NCI-H146 treated with DMSO at 0.1 percent for 48 hours (cell line): ENCODE data around the gene PHF23.

Experiments used
- DNase-seq: peaks from one replicate; lab custom pipeline; 2025; ENCODE audit not compliant: unreplicated experiment; lab: John Stamatoyannopoulos, UW

PHF23 gene

DNA sequence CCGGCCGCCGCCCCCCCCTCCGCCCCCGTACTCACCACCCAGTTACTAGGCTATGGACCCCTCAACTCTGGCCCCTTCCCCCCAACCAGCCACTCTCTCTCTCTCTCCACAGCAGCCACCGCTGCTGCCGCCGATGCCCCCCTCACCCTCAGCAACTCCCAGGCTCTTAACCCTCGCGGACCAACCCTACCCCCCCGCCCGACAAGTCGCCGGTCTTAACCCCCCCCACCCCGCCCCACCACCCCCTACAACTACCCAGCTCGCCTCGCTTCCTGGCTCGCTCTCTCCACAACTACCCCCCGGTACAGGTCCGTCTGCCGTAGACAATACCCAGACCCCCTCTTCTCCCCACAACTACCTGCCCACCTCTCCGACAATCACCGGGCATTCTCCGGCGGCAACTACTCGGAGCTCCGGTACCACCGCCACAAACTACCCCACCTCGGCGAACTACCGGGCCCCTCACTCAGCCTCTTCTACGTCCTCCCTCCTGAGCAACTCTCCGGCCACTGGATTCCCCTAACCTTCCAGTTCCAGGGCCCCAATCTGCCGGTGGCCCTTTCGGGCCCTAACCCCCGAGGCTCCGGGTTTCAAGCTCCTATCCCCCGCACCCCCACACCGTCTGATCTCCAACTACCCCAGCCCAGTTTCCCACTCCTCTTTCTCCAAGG, 702 bp downstream of the PHF23 start:
- no peak for DNase-seq

DNA sequence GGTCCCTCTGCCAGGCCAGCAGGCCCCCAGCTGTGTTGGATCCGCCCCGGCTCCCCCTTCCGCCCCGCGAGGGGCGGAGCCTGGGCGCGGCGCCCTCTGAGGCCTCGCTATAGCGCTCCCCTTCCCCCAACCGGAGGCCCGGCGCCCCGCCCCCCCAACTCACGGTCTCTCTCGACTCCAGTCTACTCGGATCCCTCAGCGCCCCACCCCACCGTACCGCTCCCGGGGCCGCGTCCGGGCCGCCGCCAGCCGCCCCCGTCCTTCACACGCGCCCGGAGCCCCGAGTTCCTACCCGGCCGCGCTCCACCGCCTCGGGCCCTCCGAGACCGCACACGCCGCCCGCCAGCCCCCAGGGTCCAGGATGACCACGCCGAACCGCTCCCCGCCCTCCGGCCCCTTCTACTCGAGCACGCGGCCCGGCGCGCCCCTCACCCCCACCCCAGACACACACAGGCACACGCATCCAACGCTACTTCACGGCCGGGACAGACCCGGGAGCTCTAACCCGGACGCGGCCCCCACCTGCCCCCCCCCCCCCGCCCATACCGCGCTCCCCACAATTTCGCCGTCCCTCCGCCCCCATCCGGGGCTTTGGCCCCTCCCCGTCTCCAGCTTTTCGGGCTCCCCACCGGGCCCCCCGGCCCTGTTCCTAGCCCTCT, 1.4 kb downstream of the PHF23 start:
- DNase-seq = peak; percentile 16

- DNase-seq = no peak
These were observed 1.9 kb downstream of the PHF23 start for GRCh38 chr17:7237266-7237760.

DNA sequence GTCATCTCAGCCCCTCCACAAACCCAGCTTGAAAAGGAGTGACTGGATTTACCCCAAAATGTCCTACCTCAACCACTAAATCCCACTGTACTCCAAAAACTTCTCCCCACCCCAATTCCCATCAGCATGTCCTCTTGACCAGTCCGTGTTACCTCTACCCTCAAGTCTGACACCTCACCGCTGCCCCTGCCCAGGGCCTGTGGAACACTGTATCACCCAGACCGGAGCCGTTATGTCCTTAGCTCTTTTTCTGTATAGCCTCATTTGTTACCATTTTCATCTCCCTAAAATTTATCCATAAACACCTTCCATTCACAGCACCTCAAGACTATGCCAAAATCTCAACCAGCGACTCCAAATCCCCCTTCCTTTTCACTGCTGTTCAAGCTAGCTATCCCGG, 2.4 kb downstream of the PHF23 start:
- no peak for DNase-seq

- DNase-seq = no peak
These were observed 3.3 kb downstream of the PHF23 start for GRCh38 chr17:7235693-7236665.

DNA sequence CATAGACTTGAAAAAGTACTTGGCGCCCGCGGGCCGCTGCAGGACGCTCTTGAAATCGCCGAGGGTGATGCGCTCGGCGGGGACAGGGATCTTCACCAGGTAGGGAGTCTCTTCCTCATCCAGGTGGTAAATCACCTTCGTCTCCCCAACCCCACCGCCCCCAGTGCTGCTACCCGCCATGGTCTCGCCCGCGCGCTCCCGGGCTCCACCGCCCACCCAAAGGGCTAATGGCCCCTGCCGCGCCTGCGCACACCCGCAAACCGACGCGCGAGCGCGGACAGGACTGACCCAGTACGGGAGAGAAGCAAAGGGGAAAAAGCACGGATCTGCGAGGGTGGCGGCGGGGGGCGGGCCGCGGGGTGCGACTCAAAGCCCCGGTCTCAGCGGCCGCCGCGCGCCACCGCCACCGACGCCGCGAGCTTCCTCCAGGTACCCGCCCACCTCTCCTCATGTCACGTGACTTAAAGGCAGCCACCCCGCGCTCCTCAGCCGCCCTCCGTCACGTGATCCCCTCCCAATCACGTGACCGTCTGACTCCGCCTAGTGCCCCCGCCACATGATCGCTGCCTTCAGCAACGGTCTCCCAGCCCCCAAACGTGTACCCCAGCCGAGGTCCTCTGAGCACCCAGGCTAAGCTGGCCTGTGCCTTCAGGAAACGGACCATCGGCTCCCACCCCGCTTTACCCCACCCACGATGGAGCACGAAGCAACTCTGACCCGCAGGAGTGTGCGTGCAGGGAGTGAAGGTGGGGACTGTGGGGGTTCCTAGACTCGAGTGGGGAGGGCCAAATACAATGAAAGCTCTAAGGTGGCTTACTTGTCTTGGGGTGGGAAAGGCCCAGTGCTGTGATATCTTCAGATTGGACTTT, 4.9 kb downstream of the PHF23 start, which contains the start of gene DVL2:
Gene DVL2, minus strand, starts transcription at position 435 of the 869 bp plus-strand sequence. Its CDS starts 255 bp downstream, at position 180.
- DNase-seq = peak; percentile 91

DNA sequence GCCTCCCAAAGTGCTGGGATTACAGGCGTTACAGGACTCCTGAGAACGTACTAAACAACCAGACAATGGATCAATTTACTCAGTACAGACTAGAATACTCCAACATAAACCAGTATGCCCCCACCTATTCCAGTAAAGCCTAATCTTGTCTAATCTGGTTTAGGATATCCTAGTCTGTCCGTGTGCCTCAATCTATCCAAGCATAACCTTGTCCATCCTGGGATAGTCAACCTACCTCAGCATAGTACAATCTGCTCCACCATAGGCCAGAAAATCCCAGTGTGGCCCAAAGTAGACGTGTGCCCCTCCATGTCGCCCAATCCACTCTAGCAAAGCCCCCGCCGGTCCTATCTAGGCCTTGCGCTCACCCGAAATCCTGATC, 5.6 kb downstream of the PHF23 start:
- no peak for DNase-seq

- no peak for DNase-seq
These were observed 7.1 kb downstream of the PHF23 start for GRCh38 chr17:7232114-7232513.

DNA sequence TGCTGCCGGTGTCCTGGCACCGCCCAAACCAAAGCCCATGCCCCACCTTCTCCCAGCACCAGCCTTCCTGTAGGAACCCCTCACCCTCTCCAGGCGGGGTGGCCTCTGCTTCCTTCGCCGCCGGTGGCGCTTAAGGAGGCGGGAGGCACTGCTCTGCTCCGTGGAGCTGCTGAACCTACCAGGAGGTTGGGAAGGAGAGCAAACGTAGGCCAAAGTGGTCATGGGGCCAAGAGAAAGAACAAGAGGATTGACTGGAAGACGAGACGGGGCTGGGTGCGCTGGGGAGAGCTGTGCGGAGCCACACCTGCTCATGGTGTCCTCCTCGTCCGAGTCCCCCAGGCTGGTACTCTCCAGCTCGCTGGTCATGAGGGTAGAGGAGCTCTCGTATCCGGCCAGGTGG, 9.8 kb downstream of the PHF23 start:
- no peak for DNase-seq

DNA sequence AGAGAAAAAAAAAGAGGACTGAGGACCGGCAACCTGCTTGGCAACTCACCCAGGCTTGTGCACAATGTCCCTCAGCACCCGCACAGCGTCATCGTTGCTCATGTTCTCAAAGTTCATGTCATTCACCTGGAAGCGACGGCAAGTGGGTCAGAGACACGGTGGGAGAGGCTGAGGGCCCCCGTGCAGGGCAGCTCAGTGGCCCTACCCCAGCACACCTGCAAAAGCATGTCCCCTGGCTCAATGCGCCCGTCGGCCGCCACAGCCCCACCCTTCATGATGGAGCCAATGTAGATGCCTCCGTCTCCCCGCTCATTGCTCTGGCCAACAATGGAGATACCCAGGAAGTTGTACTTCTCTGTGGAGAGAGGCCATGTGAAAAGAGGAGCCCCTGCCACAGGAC, 10.3 kb downstream of the PHF23 start:
- no peak for DNase-seq

- no peak for DNase-seq
These were observed 12.2 kb downstream of the PHF23 start for GRCh38 chr17:7226721-7227710.

DNA sequence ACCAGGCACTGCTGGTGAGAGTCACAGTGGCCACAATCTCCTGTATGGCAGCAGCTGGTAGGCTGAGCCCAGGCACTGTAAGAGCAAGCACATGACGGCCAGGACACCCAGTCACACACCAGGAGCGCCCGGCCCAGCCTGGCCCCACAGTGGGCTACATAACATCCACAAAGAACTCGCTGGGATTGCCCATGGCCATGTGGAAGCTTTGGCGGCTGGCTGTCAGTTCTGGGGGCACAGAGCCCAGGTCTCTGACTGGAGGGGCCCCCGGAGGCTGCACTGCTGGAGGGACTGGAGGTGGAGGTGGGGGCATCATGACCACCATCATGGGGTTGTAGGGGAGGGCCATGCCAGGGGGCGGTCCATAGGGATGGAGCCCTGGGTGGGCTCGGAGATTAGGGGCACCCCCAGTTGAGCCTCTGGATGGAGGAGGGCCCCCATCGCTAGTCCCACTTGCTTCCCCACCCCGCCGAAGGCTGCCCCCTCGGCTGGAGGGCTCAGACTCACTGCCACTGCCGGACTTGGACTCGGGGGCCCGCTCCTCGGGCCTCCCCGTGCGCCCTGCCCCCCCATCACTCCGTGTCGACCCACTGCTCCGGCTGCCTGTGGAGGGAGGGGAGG, 13.4 kb downstream of the PHF23 start:
- DNase-seq = no peak

DNA sequence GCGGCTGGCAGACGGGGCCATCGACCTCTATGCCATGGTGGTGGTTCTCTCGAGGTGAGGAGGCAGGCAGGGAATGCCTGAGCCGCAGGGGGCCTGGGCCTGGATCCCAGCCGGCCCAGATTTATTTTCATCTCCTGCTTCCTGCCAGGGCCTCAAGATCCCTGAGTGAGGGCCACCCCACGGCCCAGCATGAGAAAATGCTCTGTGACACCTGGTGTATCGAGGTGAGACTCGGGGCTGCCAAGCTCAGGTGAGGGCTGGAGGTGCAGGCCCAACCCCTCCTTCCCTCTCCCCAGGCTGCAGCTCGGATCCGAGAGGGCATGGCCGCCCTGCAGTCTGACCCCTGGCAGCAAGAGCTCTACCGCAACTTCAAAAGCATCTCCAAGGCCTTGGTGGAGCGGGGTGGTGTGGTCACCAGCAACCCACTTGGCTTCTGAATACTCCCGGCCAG, 14.6 kb downstream of the PHF23 start:
- no peak for DNase-seq

GRCh38 chr17:7224110-7224509, 15.1 kb downstream of the PHF23 start:
- no peak for DNase-seq

DNA sequence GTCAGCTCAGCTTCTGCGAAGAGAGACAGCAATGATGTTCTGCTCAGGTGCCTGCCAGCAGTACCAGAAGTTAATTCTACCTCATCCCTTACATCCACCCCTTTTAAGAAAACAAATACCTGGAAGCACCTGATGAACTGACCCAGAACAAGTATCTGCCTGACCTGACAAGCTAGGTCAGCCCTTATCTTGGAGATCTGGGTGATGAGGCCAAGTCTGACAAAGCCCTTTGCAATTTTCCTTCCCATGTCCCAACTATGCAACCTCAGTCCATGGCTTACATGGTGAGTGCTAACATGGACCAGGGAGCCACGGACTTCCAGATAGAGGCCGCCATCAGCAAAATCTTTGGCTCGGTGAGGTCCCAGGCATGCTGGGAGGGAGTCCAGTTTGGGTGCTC, 15.9 kb downstream of the PHF23 start:
- DNase-seq = no peak

DNA sequence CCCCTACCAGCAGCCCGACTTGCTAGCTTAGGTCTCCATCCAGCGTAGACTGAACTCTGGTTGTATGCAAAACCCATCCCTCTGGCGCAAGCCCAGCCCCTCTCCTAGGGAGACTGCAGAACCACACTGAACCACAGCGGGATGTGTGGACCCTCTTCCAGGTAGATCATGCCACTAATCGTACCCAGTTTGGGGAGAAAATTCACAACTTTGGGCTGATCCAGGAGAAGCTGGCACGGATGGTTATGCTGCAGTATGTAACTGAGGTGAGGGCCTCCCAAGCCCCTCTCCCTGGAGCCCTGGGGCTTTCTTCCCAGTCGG, 16.3 kb downstream of the PHF23 start:
- no peak for DNase-seq

GRCh38 chr17:7222093-7222971, 16.9 kb downstream of the PHF23 start:
- no peak for DNase-seq
